Stimulated activated memory B cell treated with anti-CD40 and anti-IgM and Interleukin-4, amounts not matched to agents 10 μg/mL and 1 μg/mL and 100 μg/mL, for 72 hours (primary cell): Measurements from ENCODE around the gene HID1.

Experiments
- ATAC-seq: fragments of 150-1000 bp; cut with Tn5 transposase; 2 replicates; pipeline ENCODE4 v1.10.0; 2021
- H3K27ac Mint-ChIP-seq: one replicate; pipeline ENCODE4 v1.8.0; 2022; ENCODE audit warnings: mild to moderate bottlenecking, mixed read lengths
- H3K27me3 Mint-ChIP-seq: one replicate; pipeline ENCODE4 v1.8.0; 2022; ENCODE audit warnings: mixed read lengths
- H3K36me3 Mint-ChIP-seq: one replicate; pipeline ENCODE4 v1.8.0; 2022; ENCODE audit warnings: mixed read lengths
- H3K4me1 Mint-ChIP-seq: one replicate; pipeline ENCODE4 v1.8.0; 2022; ENCODE audit warnings: mixed read lengths
- H3K4me3 Mint-ChIP-seq: one replicate; pipeline ENCODE4 v1.8.0; 2022; ENCODE audit warnings: mild to moderate bottlenecking, moderate library complexity, mixed read lengths
- H3K9me3 Mint-ChIP-seq: one replicate; pipeline ENCODE4 v1.8.0; 2022; ENCODE audit warnings: mixed read lengths

HID1 gene

DNA sequence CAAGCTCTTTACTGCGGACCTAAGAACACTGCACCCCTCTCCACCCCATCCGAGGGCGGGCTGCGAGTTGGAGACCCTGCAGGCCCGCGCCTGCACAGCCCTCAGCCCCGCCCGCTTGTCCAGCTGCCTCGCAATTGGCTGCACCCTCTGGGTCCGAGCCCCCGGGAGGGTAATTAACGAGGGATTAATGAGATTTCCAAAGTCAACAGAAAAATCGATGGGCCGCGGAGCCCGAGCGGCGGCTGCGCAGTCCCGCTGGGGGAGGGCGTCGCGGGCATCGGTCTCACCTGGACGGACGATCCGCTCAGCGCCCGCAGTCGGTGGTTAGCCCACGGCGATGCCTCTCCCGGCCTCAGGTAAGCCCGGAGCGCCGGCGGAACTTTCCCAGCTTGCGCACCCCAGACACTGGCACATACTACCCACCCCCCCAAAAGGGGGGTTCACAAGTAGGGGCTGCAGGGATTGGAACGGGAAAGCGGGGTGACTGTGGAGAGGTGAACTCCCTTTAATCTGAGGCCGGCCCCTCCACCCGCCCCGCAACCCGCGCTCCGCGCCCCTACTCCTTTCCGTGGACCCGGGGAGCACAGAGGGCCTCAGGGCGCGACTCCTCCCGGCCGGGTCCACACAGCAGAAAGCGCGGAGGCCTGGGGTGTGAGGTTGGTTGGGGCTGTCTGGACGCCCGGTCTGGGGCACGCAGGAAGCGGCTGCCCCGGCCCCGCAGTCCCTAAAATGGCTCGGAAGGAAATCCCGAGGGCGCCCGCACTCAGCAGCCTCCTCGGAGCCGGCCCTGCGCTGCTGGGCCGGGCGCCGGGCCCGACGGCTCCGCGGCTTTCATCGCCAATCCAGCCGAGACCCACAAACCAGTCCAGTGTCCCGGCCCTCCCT lies 36.7 kb downstream of the HID1 start, which contains the start of gene OTOP3:
OTOP3 (plus strand) TSS at position 314 of the 885 bp plus-strand sequence; CDS start at position 338, 24 bp downstream.
- no peaks in the 10 kb centered on the region for H3K4me1 Mint-ChIP-seq
- no peak for ATAC-seq
- H3K9me3 Mint-ChIP-seq, result no peaks in the 10 kb centered on the region
- peaks cover 85% of the 10 kb centered on the region for H3K27me3 Mint-ChIP-seq
- no peaks in the 10 kb centered on the region for H3K36me3 Mint-ChIP-seq
- no peak within 1 kb of the TSS for H3K4me3 Mint-ChIP-seq
- H3K27ac Mint-ChIP-seq, result no peak within 1 kb of the TSS

DNA sequence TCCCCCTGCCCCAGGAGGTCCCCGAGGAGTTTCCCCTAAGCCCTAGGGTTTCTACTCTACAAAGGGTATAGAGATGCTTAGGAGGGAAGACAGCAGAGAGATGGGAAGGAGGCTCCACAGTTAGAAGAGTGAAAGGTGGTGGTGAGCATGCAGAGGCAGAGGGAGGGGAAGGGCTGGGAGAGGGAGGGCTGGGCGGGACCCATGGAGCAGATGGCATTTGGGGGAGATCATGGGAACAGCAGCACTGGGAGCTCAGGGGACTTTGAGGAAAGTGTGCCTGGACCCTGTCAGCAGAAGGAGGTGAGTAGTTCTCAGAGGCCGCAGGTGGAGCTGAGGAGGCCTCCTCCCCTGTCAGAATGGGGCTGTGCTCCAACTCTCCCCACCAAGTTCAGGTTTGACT lies 37.5 kb downstream of the HID1 start:
- Mint-ChIP-seq H3K36me3 (no peaks in the 10 kb centered on the region), H3K27ac (no peak overlapping the region), H3K9me3 (no peaks in the 10 kb centered on the region), H3K4me1 (no peaks in the 10 kb centered on the region), H3K27me3 (peaks cover 87% of the 10 kb centered on the region), H3K4me3 (no peak overlapping the region)
- ATAC-seq, result no peak

DNA sequence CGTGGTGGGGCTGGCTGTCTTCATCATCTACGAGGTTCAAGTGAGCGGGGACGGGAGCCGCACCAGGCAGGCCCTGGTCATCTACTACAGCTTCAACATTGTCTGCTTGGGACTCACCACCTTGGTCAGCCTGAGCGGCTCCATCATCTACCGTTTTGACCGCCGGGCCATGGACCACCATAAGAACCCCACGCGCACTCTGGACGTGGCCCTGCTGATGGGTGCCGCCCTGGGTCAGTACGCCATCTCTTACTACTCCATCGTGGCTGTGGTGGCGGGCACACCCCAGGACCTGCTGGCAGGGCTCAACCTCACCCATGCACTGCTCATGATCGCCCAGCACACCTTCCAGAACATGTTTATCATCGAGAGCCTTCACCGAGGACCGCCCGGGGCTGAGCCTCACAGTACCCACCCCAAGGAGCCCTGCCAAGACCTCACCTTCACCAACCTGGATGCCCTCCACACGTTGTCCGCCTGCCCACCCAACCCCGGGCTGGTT lies 42.0 kb downstream of the HID1 start:
- Mint-ChIP-seq H3K27ac (no peak overlapping the region), H3K27me3 (peaks cover 97% of the 10 kb centered on the region), H3K4me1 (no peaks in the 10 kb centered on the region), H3K9me3 (no peaks in the 10 kb centered on the region), H3K4me3 (no peak overlapping the region), H3K36me3 (no peaks in the 10 kb centered on the region)
- no peak for ATAC-seq

DNA sequence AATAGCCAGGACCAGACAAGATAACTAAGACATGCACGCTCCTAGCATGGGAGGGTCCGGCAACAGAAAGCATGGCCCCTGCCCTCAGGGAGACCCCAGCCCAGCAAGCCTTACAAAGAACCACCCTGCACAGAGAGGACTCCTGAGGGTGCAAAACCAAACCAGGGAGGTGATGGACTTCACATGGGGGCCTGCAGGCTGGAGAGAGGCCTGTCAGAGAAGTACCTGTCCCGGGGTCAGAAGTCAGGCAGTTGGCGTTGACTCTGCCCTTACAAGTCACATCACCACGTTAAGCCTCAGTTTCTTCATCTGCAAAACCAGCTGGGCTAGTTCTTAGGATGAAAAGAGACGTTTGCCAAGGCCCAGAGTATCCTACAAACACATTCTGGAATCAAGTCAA lies 43.8 kb downstream of the HID1 start:
- Mint-ChIP-seq H3K9me3 (no peaks in the 10 kb centered on the region), H3K36me3 (no peaks in the 10 kb centered on the region), H3K27me3 (peaks cover 99% of the 10 kb centered on the region), H3K27ac (no peak overlapping the region), H3K4me1 (peaks cover 11% of the 10 kb centered on the region), H3K4me3 (no peak overlapping the region)
- ATAC-seq, result no peak

DNA sequence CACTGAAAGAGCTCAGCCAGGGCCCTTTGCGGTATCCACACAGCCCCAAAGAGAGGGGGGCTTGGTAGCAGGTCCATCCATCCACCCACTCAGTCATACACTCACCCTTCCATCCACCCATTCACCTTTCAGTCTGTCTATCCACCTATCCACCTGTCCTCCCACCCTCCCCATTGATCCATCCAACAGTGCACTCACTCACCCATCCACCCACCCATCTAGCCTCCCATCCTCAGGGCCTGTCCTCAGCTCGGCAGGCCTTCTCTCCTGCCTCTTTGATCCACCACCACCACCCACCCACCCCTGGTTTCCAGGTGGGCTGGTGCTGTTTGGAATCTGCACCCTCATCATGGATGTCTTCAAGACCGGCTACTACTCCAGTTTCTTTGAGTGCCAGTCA lies 47.3 kb downstream of the HID1 start:
- no peak overlapping the region for H3K4me3 Mint-ChIP-seq
- H3K27me3 Mint-ChIP-seq, result peaks cover 92% of the 10 kb centered on the region
- no peak overlapping the region for H3K27ac Mint-ChIP-seq
- H3K4me1 Mint-ChIP-seq, result peaks cover 24% of the 10 kb centered on the region
- no peak for ATAC-seq
- H3K36me3 Mint-ChIP-seq, result no peaks in the 10 kb centered on the region
- no peaks in the 10 kb centered on the region for H3K9me3 Mint-ChIP-seq

DNA sequence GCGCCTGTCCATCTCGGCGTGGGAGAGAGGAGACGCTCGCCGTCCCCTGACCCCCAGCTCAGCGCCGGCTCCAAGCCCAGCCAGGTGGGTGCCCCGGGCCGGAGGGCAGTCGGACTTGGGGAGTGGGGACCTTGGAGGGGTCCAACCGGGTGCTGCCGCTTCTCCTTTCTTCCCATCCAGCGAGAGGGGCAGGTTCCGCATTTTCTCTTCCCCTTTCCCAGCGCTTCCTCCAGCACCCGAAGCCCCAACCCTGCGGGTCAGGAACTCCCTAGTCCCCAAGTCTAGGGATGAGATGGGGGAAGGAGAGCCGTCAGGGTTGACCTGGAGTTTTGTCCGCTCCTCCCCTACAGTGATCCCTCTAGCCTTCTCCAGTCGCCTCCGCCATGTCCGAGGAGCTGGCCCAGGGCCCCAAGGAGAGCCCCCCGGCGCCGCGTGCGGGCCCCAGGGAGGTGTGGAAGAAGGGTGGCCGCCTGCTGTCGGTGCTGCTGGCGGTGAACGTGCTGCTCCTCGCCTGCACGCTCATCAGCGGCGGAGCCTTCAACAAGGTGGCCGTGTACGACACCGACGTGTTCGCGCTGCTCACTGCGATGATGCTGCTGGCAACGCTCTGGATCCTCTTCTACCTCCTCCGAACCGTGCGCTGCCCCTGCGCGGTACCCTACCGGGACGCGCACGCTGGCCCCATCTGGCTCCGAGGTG lies 48.2 kb downstream of the HID1 start, which contains the start of gene OTOP2:
OTOP2 (plus strand) TSS at position 24 of the 699 bp plus-strand sequence; CDS start at position 384, 360 bp downstream.
- no peaks in the 10 kb centered on the region for H3K36me3 Mint-ChIP-seq
- no peaks in the 10 kb centered on the region for H3K9me3 Mint-ChIP-seq
- ATAC-seq, result no peak
- peaks cover 24% of the 10 kb centered on the region for H3K4me1 Mint-ChIP-seq
- no peak within 1 kb of the TSS for H3K27ac Mint-ChIP-seq
- H3K27me3 Mint-ChIP-seq, result peaks cover 92% of the 10 kb centered on the region
- H3K4me3 Mint-ChIP-seq, result peak within 1 kb of the TSS; percentile 52

DNA sequence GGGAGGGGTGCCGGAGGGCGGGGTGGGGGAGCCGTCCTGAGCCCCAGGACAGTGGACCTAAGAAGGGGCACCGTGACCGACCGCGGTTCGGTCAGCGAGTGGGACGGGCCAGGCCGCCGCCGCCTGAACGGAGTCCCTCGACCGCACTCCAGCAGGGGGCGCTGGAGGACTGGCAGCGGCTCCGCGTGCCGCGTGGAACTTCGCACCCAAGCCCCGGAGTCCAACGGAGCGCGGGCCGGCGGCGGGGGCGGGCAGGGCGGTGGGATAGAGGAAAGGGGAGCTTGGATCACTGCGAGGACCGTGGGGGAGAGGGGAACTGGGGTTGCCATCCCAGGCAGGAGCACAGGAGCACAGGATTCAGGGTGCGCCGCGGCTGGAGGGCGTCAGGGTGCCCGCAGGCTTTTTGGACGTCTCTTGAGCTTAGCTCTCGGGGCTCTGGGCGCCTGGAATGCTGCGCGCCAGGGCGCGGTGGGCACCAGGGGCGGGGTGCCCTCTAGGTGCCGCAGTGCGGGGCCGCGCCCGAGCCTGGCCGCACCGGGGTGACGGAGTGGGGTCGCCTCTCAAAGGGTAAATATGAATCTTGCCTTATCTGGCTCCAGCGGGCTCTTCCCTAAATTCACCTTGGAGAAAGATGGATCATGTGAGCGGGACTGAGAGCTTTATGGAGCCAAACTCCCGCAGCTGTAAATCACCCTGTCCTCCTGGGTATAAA lies 48.9 kb downstream of the HID1 start:
- ATAC-seq, result peak; percentile 56
- H3K4me3 Mint-ChIP-seq, result no peak overlapping the region
- no peaks in the 10 kb centered on the region for H3K36me3 Mint-ChIP-seq
- H3K27ac Mint-ChIP-seq, result no peak overlapping the region
- no peaks in the 10 kb centered on the region for H3K9me3 Mint-ChIP-seq
- H3K4me1 Mint-ChIP-seq, result peaks cover 24% of the 10 kb centered on the region
- H3K27me3 Mint-ChIP-seq, result peaks cover 92% of the 10 kb centered on the region

DNA sequence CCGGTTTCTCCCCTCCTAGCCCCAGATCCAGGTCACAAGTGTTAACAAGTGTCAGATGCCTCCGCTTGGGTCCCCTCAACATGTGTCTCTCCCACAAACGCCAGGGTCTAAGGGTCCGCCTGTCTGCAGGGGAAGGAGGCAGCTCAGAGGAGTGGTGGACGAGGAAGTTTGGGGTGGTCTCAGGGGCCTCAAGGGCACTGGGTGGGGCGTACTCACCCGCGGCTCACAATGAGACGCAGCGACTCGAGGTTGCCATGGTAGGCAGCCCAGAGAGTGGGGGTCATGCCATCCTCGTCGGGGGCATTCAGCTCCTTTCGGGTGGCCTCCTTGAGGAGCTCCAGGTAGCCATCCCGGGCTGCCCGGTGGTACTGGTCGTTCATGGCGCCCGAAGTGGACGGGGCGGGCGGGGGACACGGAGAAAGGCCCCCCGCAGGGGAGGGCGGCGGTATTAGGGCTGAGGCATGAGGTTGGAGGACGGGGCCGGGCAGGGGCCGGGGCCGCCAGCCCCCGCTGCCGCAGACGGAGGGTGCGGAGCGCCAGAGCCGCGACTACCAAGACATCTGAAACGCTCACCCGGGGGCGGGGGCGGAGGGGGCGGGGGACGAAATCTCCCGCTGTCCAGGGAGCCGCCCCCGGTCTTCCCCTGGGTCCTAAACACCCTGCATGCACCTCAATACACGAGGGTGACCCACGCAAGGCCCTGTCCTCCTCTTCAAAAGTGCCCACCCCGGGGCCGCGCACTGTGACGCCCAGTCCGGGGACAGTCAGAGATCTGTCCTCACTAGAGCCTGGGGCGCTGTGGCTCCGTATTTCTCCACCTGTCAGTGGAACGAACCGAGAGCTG lies 49.6 kb downstream of the HID1 start, which contains the start of gene USH1G:
USH1G (minus strand) TSS at position 562 of the 844 bp plus-strand sequence; CDS start at position 380, 182 bp downstream.
- Mint-ChIP-seq H3K4me3 (peak within 1 kb of the TSS; percentile 52), H3K4me1 (peaks cover 24% of the 10 kb centered on the region), H3K27ac (no peak within 1 kb of the TSS), H3K9me3 (no peaks in the 10 kb centered on the region), H3K36me3 (no peaks in the 10 kb centered on the region), H3K27me3 (peaks cover 92% of the 10 kb centered on the region)
- ATAC-seq, result no peak

DNA sequence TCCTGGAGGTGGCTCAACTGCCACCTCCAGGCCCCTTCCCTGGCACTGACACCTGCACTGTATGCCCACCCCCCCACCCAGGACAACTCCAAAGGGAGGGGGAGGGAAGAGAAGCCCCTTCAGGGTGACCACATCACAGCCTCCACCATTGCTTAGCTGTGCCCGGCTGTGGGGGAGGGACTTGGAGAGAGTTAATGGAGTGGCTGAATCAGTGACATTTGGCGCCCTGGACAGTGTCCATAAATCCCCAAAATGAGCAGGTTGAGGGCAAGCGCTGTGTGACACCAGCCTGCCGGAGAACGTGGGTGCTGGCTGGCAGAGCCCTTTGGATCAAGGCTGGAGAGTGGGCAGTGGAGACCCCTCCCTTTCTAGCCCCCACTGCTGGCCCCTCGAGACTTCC lies 50.4 kb downstream of the HID1 start:
- Mint-ChIP-seq H3K9me3 (no peaks in the 10 kb centered on the region), H3K4me1 (peaks cover 24% of the 10 kb centered on the region), H3K36me3 (no peaks in the 10 kb centered on the region), H3K27me3 (peaks cover 92% of the 10 kb centered on the region), H3K4me3 (no peak overlapping the region), H3K27ac (no peak overlapping the region)
- ATAC-seq, result no peak

DNA sequence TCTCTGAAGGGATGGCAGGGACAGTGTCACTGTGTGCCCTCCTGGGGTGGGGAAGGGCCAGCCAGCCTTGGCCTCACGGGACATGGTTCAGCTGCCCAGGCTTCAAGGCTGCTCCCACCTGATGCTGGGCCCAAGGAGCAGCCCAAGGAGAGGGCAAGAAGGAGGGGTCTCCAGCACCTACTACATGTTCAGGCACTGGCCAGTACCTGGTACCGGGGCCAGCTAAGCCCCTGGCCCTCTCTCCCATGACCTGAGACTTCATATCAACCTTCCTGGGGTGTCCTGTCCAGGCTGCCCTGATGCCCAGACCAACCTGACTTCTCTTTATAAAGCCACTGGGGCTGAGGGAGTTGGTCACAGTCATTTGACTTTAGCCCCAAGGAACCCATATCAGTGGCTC lies 50.8 kb downstream of the HID1 start:
- no peaks in the 10 kb centered on the region for H3K36me3 Mint-ChIP-seq
- H3K27ac Mint-ChIP-seq, result no peak overlapping the region
- no peak for ATAC-seq
- no peaks in the 10 kb centered on the region for H3K9me3 Mint-ChIP-seq
- H3K27me3 Mint-ChIP-seq, result peaks cover 92% of the 10 kb centered on the region
- H3K4me1 Mint-ChIP-seq, result peaks cover 24% of the 10 kb centered on the region
- no peak overlapping the region for H3K4me3 Mint-ChIP-seq

DNA sequence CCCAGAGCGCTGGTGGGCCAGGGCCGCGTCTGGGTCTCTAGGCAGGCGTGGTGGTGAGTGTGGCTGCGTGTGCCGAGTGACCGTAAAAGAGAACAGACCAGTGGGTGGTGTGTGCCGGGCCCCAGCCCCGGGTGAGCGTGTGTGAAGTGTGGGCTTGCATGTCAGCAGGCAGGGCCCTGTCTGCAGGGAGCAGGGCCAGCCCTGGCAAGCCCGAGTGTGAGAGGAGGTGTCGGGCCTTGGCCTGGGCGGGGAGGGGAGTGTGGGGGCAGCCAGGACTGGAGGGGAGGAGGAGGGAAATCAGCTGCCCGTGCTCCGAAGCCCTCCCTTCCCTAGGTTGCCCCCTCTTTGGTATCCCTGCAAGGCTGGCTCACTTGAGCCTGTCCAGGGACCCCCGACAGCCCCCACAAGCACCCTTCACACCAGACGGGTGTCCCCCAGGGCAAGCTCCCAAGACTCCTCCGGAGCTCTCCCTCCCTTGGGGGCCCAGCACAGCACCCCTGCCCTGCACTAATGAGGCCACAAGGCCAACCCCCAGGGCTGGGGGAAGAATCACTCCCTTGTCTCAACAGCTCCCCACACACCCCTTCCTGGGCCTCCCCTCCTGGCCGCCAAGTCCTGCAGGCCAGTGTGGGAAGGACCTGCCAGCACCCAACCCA lies 51.4 kb downstream of the HID1 start:
- Mint-ChIP-seq H3K36me3 (no peaks in the 10 kb centered on the region), H3K27ac (no peak overlapping the region), H3K9me3 (no peaks in the 10 kb centered on the region), H3K4me3 (no peak overlapping the region), H3K4me1 (peaks cover 24% of the 10 kb centered on the region), H3K27me3 (peaks cover 92% of the 10 kb centered on the region)
- ATAC-seq, result no peak

DNA sequence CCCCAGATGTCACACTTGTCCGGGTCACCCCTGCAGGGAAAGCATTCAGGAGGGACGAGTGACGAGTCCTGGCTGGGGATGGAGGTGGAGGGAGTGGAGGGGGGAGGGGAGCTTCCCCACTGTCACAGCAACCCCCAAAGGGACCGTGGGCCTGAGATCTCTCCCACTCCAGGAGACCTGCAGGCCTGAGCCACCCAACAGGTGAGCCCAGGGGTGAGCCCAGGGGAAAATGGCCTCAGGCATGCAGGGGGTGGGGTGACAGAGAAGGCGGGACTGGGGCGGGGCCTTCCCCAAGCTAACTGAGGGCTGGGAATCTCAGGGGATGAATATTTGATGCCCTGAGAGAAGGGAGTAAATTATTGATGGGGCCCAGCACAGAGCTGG lies 51.9 kb downstream of the HID1 start:
- Mint-ChIP-seq H3K4me1 (peaks cover 24% of the 10 kb centered on the region), H3K4me3 (no peak overlapping the region), H3K27ac (no peak overlapping the region), H3K36me3 (no peaks in the 10 kb centered on the region), H3K9me3 (no peaks in the 10 kb centered on the region), H3K27me3 (peaks cover 92% of the 10 kb centered on the region)
- ATAC-seq, result no peak

DNA sequence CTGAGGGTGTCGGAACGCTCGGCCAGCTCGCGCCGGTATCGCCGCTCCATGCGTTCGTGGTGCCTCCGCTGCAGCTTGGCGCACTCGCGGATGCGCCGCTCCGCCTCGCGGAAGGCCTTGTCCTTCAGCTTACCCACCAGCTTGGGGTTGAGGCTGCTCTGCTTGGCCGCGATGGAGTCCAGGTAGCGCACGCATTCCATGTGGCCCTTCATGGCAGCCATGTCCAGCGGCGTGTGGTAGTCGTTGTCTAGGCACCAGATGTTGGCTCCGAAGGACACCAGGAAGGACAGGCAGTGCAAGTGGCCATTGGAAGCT lies 52.3 kb downstream of the HID1 start:
- no peak overlapping the region for H3K27ac Mint-ChIP-seq
- H3K4me3 Mint-ChIP-seq, result no peak overlapping the region
- H3K27me3 Mint-ChIP-seq, result peaks cover 90% of the 10 kb centered on the region
- no peaks in the 10 kb centered on the region for H3K9me3 Mint-ChIP-seq
- no peaks in the 10 kb centered on the region for H3K36me3 Mint-ChIP-seq
- no peak for ATAC-seq
- H3K4me1 Mint-ChIP-seq, result peaks cover 24% of the 10 kb centered on the region
